Stimulated activated effector memory CD8-positive, alpha-beta T cell treated with anti-CD3 and anti-CD28 coated beads, Interleukin-12 subunit alpha, Interleukin-12 subunit beta, amount 100 ng/mL, for 72 hours (primary cell): ENCODE measurements around the gene TMEM115.

ENCODE experiments used
- ATAC-seq: fragments of 150-1000 bp; cut with Tn5 transposase; 2 replicates; pipeline ENCODE4 v1.10.0; 2021
- DNase-seq, 2 donors: peaks; one replicate each; pipeline ENCODE4 v3.0.0; 2021 to 2022; ENCODE audit warnings: low spot score in 2 of 2
- H3K27ac Mint-ChIP-seq: one replicate; pipeline ENCODE4 v1.8.0; 2022; ENCODE audit warnings: mild to moderate bottlenecking, mixed read lengths
- H3K36me3 Mint-ChIP-seq: one replicate; pipeline ENCODE4 v1.8.0; 2022; ENCODE audit warnings: mild to moderate bottlenecking, mixed read lengths
- H3K4me1 Mint-ChIP-seq: one replicate; pipeline ENCODE4 v1.8.0; 2022; ENCODE audit warnings: mixed read lengths
- H3K4me3 Mint-ChIP-seq: one replicate; pipeline ENCODE4 v1.8.0; 2022; ENCODE audit warnings: mild to moderate bottlenecking, mixed read lengths
- H3K9me3 Mint-ChIP-seq: one replicate; pipeline ENCODE4 v1.8.0; 2022; ENCODE audit warnings: mixed read lengths

Gene TMEM115

GRCh38 chr3:50365080-50365841 is 5.9 kb upstream of the TMEM115 start:
- H3K27ac Mint-ChIP-seq: peak overlapping the region; percentile 87
- ATAC-seq (peak; percentile 96), DNase-seq (peak; percentile 74 to 93)
- H3K4me1 Mint-ChIP-seq: peaks cover 41% of the 10 kb centered on the region
- H3K36me3 Mint-ChIP-seq: peaks cover 5% of the 10 kb centered on the region
- peak overlapping the region; percentile 79 for H3K4me3 Mint-ChIP-seq
- no peaks in the 10 kb centered on the region for H3K9me3 Mint-ChIP-seq

- Mint-ChIP-seq H3K4me1 (peaks cover 47% of the 10 kb centered on the region), H3K36me3 (peaks cover 5% of the 10 kb centered on the region), H3K27ac (no peak overlapping the region), H3K4me3 (peak overlapping the region; percentile 79), H3K9me3 (no peaks in the 10 kb centered on the region)
- DNase-seq: no peak
- peak; percentile 36 for ATAC-seq
Observed at GRCh38 chr3:50364573-50365079, 5.3 kb upstream of the TMEM115 start.

GRCh38 chr3:50359760-50360110 is 414 bp upstream of the TMEM115 start:
- H3K27ac Mint-ChIP-seq: peak overlapping the region; percentile 97
- peaks cover 59% of the 10 kb centered on the region for H3K4me1 Mint-ChIP-seq
- no peaks in the 10 kb centered on the region for H3K9me3 Mint-ChIP-seq
- peaks cover 31% of the 10 kb centered on the region for H3K36me3 Mint-ChIP-seq
- peak overlapping the region; percentile 96 for H3K4me3 Mint-ChIP-seq
- peak; percentile 40 for ATAC-seq
- DNase-seq: no peak

- Mint-ChIP-seq H3K4me3 (peak overlapping the region; percentile 96), H3K36me3 (peaks cover 44% of the 10 kb centered on the region), H3K27ac (peak overlapping the region; percentile 97), H3K4me1 (peaks cover 57% of the 10 kb centered on the region), H3K9me3 (no peaks in the 10 kb centered on the region)
- DNase-seq (no peak), ATAC-seq (no peak)
Observed at GRCh38 chr3:50358355-50358910, 888 bp downstream of the TMEM115 start.

- DNase-seq (no peak), ATAC-seq (no peak)
- Mint-ChIP-seq H3K9me3 (no peaks in the 10 kb centered on the region), H3K27ac (peak overlapping the region; percentile 97), H3K4me1 (peaks cover 57% of the 10 kb centered on the region), H3K36me3 (peaks cover 53% of the 10 kb centered on the region), H3K4me3 (peak overlapping the region; percentile 96)
Observed at GRCh38 chr3:50357481-50357880, 1.8 kb downstream of the TMEM115 start.

GRCh38 chr3:50356553-50356952 is 2.8 kb downstream of the TMEM115 start:
- no peak for DNase-seq
- no peak for ATAC-seq
- peaks cover 63% of the 10 kb centered on the region for H3K4me1 Mint-ChIP-seq
- H3K9me3 Mint-ChIP-seq: no peaks in the 10 kb centered on the region
- H3K36me3 Mint-ChIP-seq: peaks cover 63% of the 10 kb centered on the region
- H3K4me3 Mint-ChIP-seq: peak overlapping the region; percentile 96
- H3K27ac Mint-ChIP-seq: peak overlapping the region; percentile 97

GRCh38 chr3:50355829-50356552 is 3.3 kb downstream of the TMEM115 start:
- H3K36me3 Mint-ChIP-seq: peaks cover 68% of the 10 kb centered on the region
- peak overlapping the region; percentile 71 for H3K27ac Mint-ChIP-seq
- ATAC-seq (no peak), DNase-seq (no peak)
- peak overlapping the region; percentile 96 for H3K4me3 Mint-ChIP-seq
- peaks cover 69% of the 10 kb centered on the region for H3K4me1 Mint-ChIP-seq
- H3K9me3 Mint-ChIP-seq: no peaks in the 10 kb centered on the region

GRCh38 chr3:50354850-50355249 is 4.5 kb downstream of the TMEM115 start:
- H3K4me3 Mint-ChIP-seq: no peak overlapping the region
- ATAC-seq (no peak), DNase-seq (no peak)
- peaks cover 80% of the 10 kb centered on the region for H3K36me3 Mint-ChIP-seq
- peak overlapping the region; percentile 71 for H3K27ac Mint-ChIP-seq
- peaks cover 74% of the 10 kb centered on the region for H3K4me1 Mint-ChIP-seq
- H3K9me3 Mint-ChIP-seq: no peaks in the 10 kb centered on the region

GRCh38 chr3:50354186-50354764 is 5.0 kb downstream of the TMEM115 start:
- Mint-ChIP-seq H3K9me3 (no peaks in the 10 kb centered on the region), H3K4me1 (peaks cover 73% of the 10 kb centered on the region), H3K4me3 (no peak overlapping the region), H3K27ac (peak overlapping the region; percentile 2), H3K36me3 (peaks cover 81% of the 10 kb centered on the region)
- DNase-seq (no peak), ATAC-seq (no peak)

- DNase-seq (no peak), ATAC-seq (no peak)
- H3K4me1 Mint-ChIP-seq: peaks cover 76% of the 10 kb centered on the region
- H3K4me3 Mint-ChIP-seq: no peak overlapping the region
- H3K36me3 Mint-ChIP-seq: peaks cover 83% of the 10 kb centered on the region
- H3K27ac Mint-ChIP-seq: peak overlapping the region; percentile 58
- no peaks in the 10 kb centered on the region for H3K9me3 Mint-ChIP-seq
Observed at GRCh38 chr3:50353245-50354004, 5.9 kb downstream of the TMEM115 start.

- Mint-ChIP-seq H3K4me3 (no peak overlapping the region), H3K36me3 (peaks cover 83% of the 10 kb centered on the region), H3K4me1 (peaks cover 76% of the 10 kb centered on the region), H3K27ac (peak overlapping the region; percentile 58), H3K9me3 (no peaks in the 10 kb centered on the region)
- DNase-seq (no peak), ATAC-seq (no peak)
Observed at GRCh38 chr3:50352781-50353180, 6.5 kb downstream of the TMEM115 start.

- no peak for DNase-seq
- peaks cover 87% of the 10 kb centered on the region for H3K36me3 Mint-ChIP-seq
- ATAC-seq: peak; percentile 22
- peak overlapping the region; percentile 99 for H3K4me3 Mint-ChIP-seq
- H3K9me3 Mint-ChIP-seq: no peaks in the 10 kb centered on the region
- H3K4me1 Mint-ChIP-seq: peaks cover 72% of the 10 kb centered on the region
- H3K27ac Mint-ChIP-seq: peak overlapping the region; percentile 98
Observed at GRCh38 chr3:50351323-50351697, 8.0 kb downstream of the TMEM115 start.

GRCh38 chr3:50350527-50351322 is 8.6 kb downstream of the TMEM115 start, which contains the start of the genes CYB561D2 and NPRL2:
CYB561D2 (plus strand) TSS chr3:50350862; CDS start chr3:50351434, 572 bp downstream.
NPRL2 (minus strand) TSS chr3:50350775; CDS start chr3:50350652, 123 bp downstream.
- Mint-ChIP-seq H3K9me3 (no peaks in the 10 kb centered on the region), H3K4me3 (peak within 1 kb of the TSS; percentile 99), H3K4me1 (peaks cover 72% of the 10 kb centered on the region), H3K27ac (peak within 1 kb of the TSS; percentile 98), H3K36me3 (peaks cover 87% of the 10 kb centered on the region)
- DNase-seq (peak; percentile 95 to 99), ATAC-seq (peak; percentile 92)

GRCh38 chr3:50350213-50350526 is 9.2 kb downstream of the TMEM115 start:
- peaks cover 87% of the 10 kb centered on the region for H3K36me3 Mint-ChIP-seq
- no peak for DNase-seq
- ATAC-seq: no peak
- H3K4me3 Mint-ChIP-seq: peak overlapping the region; percentile 99
- no peaks in the 10 kb centered on the region for H3K9me3 Mint-ChIP-seq
- peak overlapping the region; percentile 98 for H3K27ac Mint-ChIP-seq
- H3K4me1 Mint-ChIP-seq: peaks cover 72% of the 10 kb centered on the region
